HepG2 (cell line): ENCODE measurements around the gene B4GALT5. TPM values are rescaled to one million over a fixed set of nuclear protein-coding genes. Genes with fewer than 3 reads are reported as not detected.

Experiments
- polyA plus RNA-seq, 8 experiments: library from polyadenylated mRNA; depleted of rRNA in 3 of 8; stranded (reverse) in 7 of 8; unstranded in 1 of 8; fragments of >200 nt; fragmentation: Illumina TruSeq in 4 of 8; extraction: Trizol in 4 of 8; gene quantifications; 2 replicates each; pipeline versions ENCODE4 v1.2.1 to v1.2.3, GENCODE V29; 2011 to 2016; ENCODE audit warnings: low read depth in 4 of 8, missing spikeins in 1 of 8, mixed read lengths in 1 of 8; ENCODE audit not compliant: insufficient read depth in 1 of 8
- total RNA-seq, 5 experiments: library from RNA; depleted of rRNA; stranded (reverse); fragments of >200 nt; fragmentation: Illumina TruSeq; extraction: Trizol; gene quantifications; 2 replicates each; pipeline ENCODE4 v1.2.3, GENCODE V29; 2016; ENCODE audit warnings: low read depth in 1 of 5
- TF ChIP-seq, protein P1 (sequence below): sonication (generic); formaldehyde crosslinking; IDR thresholded peaks from 2 replicates; pipeline ENCODE4 v1.4.0; 2020; ENCODE audit warnings: mild to moderate bottlenecking, missing genetic modification reagents
- TF ChIP-seq, protein P2 (sequence below): conservative IDR thresholded peaks from 2 replicates; pipeline ENCODE4 v1.6.1; 2018; ENCODE audit warnings: missing genetic modification reagents

The B4GALT5 gene
- total and polyA plus RNA-seq, 2 of the 13 experiments (the other 11 are each of a cell fraction or from before 2014, with no cell fraction given), result 27.3 to 30.9 TPM

DNA sequence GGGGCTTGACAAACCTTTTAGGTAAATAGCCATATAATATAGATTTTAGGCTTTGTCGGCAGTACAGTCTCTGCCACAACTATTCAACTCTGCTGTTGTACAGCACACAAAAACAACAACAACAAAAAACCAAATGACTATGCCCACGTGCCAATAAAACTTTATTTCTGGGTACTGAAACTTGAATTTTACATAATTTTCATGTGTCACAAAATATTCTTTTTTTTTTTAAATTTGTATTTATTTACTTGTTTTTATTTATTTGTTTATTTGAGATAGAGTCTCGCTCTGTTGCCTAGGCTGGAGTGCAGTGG lies 34.8 kb upstream of the B4GALT5 start (continued):
- TF ChIP-seq, protein P1, sequence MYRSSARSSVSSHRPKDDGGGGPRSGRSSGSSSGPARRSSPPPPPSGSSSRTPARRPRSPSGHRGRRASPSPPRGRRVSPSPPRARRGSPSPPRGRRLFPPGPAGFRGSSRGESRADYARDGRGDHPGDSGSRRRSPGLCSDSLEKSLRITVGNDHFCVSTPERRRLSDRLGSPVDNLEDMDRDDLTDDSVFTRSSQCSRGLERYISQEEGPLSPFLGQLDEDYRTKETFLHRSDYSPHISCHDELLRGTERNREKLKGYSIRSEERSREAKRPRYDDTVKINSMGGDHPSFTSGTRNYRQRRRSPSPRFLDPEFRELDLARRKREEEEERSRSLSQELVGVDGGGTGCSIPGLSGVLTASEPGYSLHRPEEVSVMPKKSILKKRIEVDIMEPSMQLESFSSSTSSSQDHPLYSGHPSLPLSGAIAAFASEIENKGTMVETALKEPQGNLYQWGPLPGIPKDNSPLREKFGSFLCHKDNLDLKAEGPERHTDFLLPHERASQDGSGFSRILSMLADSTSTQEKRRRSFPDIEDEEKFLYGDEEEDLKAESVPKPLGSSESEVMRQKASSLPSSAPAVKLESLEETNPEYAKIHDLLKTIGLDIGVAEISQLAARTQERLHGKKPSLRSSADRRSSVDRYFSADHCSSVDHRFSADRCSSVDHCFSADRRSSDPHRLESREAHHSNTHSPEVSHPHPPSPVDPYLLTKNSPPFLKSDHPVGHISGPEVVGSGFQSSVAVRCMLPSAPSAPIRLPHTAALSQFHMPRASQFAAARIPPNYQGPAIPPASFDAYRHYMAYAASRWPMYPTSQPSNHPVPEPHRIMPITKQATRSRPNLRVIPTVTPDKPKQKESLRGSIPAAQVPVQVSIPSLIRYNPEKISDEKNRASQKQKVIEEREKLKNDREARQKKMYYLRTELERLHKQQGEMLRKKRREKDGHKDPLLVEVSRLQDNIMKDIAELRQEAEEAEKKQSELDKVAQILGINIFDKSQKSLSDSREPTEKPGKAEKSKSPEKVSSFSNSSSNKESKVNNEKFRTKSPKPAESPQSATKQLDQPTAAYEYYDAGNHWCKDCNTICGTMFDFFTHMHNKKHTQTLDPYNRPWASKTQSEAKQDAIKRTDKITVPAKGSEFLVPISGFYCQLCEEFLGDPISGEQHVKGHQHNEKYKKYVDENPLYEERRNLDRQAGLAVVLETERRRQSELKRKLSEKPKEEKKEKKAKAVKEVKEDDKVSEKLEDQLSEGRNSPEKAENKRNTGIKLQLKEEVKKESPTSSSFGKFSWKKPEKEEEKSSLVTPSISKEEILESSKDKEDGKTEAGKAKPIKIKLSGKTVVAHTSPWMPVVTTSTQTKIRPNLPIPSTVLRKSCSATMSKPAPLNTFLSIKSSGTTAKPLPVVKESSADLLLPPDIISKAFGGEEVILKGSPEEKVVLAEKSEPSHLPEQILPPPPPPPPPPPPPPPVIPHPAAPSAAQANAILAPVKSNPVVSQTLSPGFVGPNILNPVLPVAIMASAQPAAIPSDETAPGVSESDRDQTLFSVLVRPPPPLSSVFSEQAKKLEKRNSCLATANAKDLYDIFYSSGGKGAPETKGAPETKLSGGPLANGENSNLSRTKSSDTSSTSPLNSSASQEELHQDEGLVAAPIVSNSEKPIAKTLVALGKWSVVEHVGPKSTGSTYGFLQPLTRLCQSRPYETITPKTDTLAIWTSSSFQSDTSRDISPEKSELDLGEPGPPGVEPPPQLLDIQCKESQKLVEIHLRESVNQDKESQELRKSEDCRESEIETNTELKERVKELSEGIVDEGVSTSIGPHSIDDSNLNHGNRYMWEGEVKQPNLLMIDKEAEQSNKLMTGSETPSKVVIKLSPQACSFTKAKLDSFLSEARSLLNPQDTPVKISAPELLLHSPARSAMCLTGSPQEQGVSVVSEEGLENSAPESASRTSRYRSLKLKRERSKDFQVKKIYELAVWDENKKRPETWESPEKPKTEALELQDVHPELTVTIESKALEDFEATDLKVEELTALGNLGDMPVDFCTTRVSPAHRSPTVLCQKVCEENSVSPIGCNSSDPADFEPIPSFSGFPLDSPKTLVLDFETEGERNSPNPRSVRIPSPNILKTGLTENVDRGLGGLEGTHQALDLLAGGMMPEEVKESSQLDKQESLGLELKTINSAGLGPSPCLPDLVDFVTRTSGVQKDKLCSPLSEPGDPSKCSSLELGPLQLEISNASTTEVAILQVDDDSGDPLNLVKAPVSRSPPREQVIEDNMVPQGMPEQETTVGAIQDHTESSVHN (CRISPR knock-in tag), result no peak
- TF ChIP-seq, protein P2, sequence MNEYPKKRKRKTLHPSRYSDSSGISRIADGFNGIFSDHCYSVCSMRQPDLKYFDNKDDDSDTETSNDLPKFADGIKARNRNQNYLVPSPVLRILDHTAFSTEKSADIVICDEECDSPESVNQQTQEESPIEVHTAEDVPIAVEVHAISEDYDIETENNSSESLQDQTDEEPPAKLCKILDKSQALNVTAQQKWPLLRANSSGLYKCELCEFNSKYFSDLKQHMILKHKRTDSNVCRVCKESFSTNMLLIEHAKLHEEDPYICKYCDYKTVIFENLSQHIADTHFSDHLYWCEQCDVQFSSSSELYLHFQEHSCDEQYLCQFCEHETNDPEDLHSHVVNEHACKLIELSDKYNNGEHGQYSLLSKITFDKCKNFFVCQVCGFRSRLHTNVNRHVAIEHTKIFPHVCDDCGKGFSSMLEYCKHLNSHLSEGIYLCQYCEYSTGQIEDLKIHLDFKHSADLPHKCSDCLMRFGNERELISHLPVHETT (CRISPR knock-in tag), result no peak
